NK-92 (cell line): ENCODE results near the gene ACTL6B.

Experiments
- DNase-seq: peaks from one replicate; lab custom pipeline; 2025; ENCODE audit not compliant: unreplicated experiment; lab: John Stamatoyannopoulos, UW

Gene ACTL6B

DNA sequence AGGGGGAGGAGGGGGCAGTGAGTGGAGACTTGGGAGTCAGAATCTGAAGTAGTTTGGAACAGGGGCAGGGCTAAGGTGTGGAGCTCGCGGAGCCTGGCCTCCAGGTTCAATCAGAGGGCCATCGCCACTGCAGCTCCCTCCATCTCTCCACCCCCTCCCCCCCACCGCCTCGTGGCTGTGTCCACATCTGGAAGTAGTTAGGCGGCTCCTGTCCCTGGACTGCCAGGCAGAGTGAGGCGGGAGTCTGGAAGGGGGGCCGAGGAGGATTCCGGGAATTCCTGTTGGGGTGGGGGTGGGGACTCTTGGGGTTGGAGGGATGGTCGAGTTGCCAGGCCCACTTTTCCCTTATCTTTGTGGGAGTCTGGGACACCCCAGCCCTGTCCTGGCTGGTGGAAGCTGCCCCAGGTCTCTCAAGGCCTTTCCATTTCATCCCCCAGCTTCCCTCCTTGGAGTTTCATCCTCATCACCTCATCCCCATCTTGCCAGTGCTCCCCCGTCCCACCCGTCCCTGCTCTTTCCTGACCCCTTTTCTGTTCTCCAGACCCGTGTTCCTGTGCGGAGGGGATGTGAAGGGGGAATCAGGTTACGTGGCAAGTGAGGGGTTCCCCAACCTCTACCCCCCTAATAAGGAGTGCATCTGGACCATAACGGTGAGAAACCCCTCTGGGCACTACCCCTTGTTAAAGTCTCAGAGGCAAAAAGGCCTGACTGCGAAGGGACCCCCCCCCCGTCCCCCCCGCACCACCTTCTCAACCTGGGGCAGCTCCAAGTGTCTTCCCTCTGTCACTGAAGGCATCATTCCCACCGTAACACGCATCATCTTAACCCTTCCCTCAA, 53.1 kb downstream of the ACTL6B start:
- no peak for DNase-seq

DNA sequence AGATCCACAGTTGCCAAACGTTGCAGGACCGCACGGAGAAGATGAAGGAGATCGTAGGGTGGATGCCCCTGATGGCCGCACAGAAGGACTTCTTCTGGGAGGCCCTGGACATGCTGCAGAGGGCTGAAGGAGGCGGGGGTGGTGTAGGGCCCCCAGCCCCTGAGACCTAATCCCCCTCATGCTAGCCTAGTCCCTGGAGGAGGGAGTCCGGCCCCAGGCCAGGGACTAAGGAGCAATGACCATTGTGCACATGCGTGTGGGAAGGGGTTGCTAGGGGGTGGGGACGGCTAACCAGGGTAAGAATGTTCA, 55.6 kb downstream of the ACTL6B start:
- DNase-seq = no peak

DNA sequence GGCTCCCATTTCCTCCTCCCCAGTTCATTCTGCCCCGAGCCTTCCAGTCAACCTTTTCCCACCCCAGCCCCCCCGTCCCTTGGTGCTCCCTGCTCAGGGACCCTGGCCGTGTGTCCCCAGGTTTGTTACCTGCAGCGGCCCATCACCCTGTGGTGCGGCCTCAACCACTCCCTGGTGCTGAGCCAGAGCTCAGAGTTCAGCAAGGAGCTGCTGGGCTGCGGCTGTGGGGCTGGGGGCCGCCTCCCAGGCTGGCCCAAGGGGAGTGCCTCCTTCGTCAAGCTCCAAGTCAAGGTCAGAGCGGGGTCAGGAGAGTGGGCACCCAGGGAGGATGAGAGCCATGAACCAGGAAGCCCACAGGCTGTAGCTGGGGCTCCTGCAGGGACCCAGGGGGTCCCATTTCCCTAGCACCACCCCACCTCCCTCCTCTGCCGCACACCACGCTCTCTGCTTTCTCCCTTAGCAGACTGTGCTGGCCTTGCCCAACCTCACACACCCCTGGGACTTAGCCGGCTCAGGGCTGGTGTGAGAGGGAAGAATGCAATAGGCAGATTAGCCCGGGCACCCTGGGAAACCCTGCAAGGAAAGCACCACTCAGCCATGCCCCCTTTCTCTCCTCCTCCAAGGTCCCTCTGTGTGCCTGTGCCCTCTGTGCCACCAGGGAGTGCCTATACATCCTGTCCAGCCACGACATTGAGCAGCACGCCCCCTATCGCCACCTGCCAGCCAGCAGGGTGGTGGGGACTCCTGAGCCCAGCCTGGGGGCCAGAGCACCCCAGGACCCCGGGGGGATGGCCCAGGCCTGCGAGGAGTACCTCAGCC, 56.1 kb downstream of the ACTL6B start:
- no peak for DNase-seq

GRCh38 chr7:100598425-100598824, 57.8 kb downstream of the ACTL6B start:
- no peak for DNase-seq

DNA sequence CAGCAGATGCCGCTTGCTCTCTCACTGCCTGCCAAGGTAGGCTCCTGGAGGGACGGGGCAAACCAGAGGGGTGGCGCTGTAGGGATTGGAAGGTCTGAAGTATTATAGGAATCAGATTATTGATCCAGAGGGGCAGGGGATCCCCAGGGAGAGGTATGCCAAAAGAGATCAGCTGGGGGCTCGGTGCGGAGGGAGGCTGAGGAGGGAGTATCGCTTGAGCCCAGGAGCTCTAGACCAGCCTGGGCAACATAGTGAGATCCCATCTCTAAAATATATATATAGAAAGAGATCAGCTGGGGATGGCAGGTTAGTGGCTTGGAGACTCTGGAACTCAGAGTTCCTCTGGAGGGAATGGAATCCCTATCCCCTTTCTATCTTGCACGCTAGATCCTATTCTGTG, 61.1 kb downstream of the ACTL6B start:
- DNase-seq = no peak
